ENCODE measurements around the gene OLIG1. TPM values are rescaled to one million over a fixed set of nuclear protein-coding genes. Genes with fewer than 3 reads are reported as not detected.

OLIG1 gene
- total RNA-seq, 1 experiment from 2014 or later = not detected

- no peak overlapping the region for H3K4me3 Mint-ChIP-seq (ENCODE audit: unreplicated experiment)
- H3K9me3 Mint-ChIP-seq (ENCODE audit: unreplicated experiment) = no peaks in the 10 kb centered on the region
- DNase-seq (ENCODE audit: unreplicated experiment) = no peak
- no TSS peak for BruUV-seq (replicated peaks)
- intact Hi-C loops (cut with micrococcal nuclease) = no loop called here
- TF ChIP-seq, protein P1, sequence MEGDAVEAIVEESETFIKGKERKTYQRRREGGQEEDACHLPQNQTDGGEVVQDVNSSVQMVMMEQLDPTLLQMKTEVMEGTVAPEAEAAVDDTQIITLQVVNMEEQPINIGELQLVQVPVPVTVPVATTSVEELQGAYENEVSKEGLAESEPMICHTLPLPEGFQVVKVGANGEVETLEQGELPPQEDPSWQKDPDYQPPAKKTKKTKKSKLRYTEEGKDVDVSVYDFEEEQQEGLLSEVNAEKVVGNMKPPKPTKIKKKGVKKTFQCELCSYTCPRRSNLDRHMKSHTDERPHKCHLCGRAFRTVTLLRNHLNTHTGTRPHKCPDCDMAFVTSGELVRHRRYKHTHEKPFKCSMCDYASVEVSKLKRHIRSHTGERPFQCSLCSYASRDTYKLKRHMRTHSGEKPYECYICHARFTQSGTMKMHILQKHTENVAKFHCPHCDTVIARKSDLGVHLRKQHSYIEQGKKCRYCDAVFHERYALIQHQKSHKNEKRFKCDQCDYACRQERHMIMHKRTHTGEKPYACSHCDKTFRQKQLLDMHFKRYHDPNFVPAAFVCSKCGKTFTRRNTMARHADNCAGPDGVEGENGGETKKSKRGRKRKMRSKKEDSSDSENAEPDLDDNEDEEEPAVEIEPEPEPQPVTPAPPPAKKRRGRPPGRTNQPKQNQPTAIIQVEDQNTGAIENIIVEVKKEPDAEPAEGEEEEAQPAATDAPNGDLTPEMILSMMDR (IDR thresholded peaks at IDR 0.05; ENCODE audit: unreplicated experiment) = no peak
- no peak overlapping the region for H3K27ac Mint-ChIP-seq (ENCODE audit: low read depth, unreplicated experiment)
- H3K27me3 Mint-ChIP-seq (ENCODE audit: insufficient read depth, unreplicated experiment) = peaks cover 94% of the 10 kb centered on the region
- H3K4me1 Mint-ChIP-seq (ENCODE audit: insufficient read depth, unreplicated experiment) = peaks cover under 1% of the 10 kb centered on the region
- CTCF ChIA-PET = no interaction called here
- POLR2A ChIA-PET = no interaction called here
- H3K36me3 Mint-ChIP-seq (ENCODE audit: insufficient read depth, unreplicated experiment) = peaks cover 4% of the 10 kb centered on the region
Observed at GRCh38 chr21:33027401-33028286, 42.3 kb upstream of the OLIG1 start.

GRCh38 chr21:33028287-33028670 is 41.7 kb upstream of the OLIG1 start:
- H3K9me3 Mint-ChIP-seq (ENCODE audit: unreplicated experiment) = no peaks in the 10 kb centered on the region
- no peak for DNase-seq (ENCODE audit: unreplicated experiment)
- TF ChIP-seq, protein P1 (IDR thresholded peaks at IDR 0.05; ENCODE audit: unreplicated experiment) = no peak
- no peak overlapping the region for H3K27ac Mint-ChIP-seq (ENCODE audit: low read depth, unreplicated experiment)
- no peaks in the 10 kb centered on the region for H3K4me1 Mint-ChIP-seq (ENCODE audit: insufficient read depth, unreplicated experiment)
- no peak overlapping the region for H3K4me3 Mint-ChIP-seq (ENCODE audit: unreplicated experiment)
- H3K36me3 Mint-ChIP-seq (ENCODE audit: insufficient read depth, unreplicated experiment) = peaks cover 4% of the 10 kb centered on the region
- POLR2A ChIA-PET = interaction anchor here (1.1 kb wide), 1 partner anchor 49 kb away, joined by 3 read pairs; no protein-coding TSS in a partner anchor
- CTCF ChIA-PET = interaction anchor here (0.7 kb wide), 1 partner anchor 34 kb away, joined by 3 read pairs; no protein-coding TSS in a partner anchor
- H3K27me3 Mint-ChIP-seq (ENCODE audit: insufficient read depth, unreplicated experiment) = peaks cover 94% of the 10 kb centered on the region
- BruUV-seq (replicated peaks) = no TSS peak
- intact Hi-C loops (cut with micrococcal nuclease) = no loop called here

DNA sequence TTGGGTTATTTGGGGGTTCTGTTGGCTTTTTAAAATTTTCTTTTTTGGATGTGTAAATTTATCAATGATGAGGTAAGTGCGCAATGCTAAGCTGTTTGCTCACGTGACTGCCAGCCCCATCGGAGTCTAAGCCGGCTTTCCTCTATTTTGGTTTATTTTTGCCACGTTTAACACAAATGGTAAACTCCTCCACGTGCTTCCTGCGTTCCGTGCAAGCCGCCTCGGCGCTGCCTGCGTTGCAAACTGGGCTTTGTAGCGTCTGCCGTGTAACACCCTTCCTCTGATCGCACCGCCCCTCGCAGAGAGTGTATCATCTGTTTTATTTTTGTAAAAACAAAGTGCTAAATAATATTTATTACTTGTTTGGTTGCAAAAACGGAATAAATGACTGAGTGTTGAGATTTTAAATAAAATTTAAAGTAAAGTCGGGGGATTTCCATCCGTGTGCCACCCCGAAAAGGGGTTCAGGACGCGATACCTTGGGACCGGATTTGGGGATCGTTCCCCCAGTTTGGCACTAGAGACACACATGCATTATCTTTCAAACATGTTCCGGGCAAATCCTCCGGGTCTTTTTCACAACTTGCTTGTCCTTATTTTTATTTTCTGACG is 41.1 kb upstream of the OLIG1 start:
- TF ChIP-seq, protein P1 (IDR thresholded peaks at IDR 0.05; ENCODE audit: unreplicated experiment) = no peak
- Mint-ChIP-seq H3K4me3 (ENCODE audit: unreplicated experiment) (no peak overlapping the region), H3K4me1 (ENCODE audit: insufficient read depth, unreplicated experiment) (no peaks in the 10 kb centered on the region), H3K27me3 (ENCODE audit: insufficient read depth, unreplicated experiment) (peaks cover 94% of the 10 kb centered on the region), H3K27ac (ENCODE audit: low read depth, unreplicated experiment) (no peak overlapping the region), H3K9me3 (ENCODE audit: unreplicated experiment) (no peaks in the 10 kb centered on the region), H3K36me3 (ENCODE audit: insufficient read depth, unreplicated experiment) (peaks cover 4% of the 10 kb centered on the region)
- ChIA-PET CTCF (interaction anchor here (0.6 to 0.7 kb wide), 2 partner anchors 35 to 423 kb away, joined by 3 to 5 read pairs; no protein-coding TSS in a partner anchor), POLR2A (interaction anchor here (1.1 kb wide), 1 partner anchor 48 kb away, joined by 3 read pairs; no protein-coding TSS in a partner anchor)
- no peak for DNase-seq (ENCODE audit: unreplicated experiment)
- no TSS peak for BruUV-seq (replicated peaks)
- intact Hi-C loops (cut with micrococcal nuclease) = no loop called here

DNA sequence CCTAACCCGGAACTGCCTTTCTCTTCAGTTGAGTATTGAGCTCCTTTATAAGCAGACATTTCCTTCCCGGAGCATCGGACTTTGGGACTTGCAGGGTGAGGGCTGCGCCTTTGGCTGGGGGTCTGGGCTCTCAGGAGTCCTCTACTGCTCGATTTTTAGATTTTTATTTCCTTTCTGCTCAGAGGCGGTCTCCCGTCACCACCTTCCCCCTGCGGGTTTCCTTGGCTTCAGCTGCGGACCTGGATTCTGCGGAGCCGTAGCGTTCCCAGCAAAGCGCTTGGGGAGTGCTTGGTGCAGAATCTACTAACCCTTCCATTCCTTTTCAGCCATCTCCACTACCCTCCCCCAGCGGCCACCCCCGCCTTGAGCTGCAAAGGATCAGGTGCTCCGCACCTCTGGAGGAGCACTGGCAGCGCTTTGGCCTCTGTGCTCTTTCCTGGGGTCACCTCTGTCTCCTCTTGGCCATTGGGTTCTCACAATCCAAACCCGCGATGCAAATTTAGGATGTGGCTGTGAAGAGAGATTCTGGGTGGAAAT is 40.5 kb upstream of the OLIG1 start:
- ChIA-PET CTCF (interaction anchor here (0.6 kb wide), 1 partner anchor 423 kb away, joined by 5 read pairs; no protein-coding TSS in a partner anchor), POLR2A (interaction anchor here (1.1 kb wide), 1 partner anchor 48 kb away, joined by 3 read pairs; no protein-coding TSS in a partner anchor)
- intact Hi-C loops (cut with micrococcal nuclease) = no loop called here
- Mint-ChIP-seq H3K9me3 (ENCODE audit: unreplicated experiment) (no peaks in the 10 kb centered on the region), H3K27me3 (ENCODE audit: insufficient read depth, unreplicated experiment) (peaks cover 94% of the 10 kb centered on the region), H3K4me1 (ENCODE audit: insufficient read depth, unreplicated experiment) (no peaks in the 10 kb centered on the region), H3K4me3 (ENCODE audit: unreplicated experiment) (no peak overlapping the region), H3K27ac (ENCODE audit: low read depth, unreplicated experiment) (no peak overlapping the region), H3K36me3 (ENCODE audit: insufficient read depth, unreplicated experiment) (peaks cover 4% of the 10 kb centered on the region)
- BruUV-seq (replicated peaks) = no TSS peak
- TF ChIP-seq, protein P1 (IDR thresholded peaks at IDR 0.05; ENCODE audit: unreplicated experiment) = no peak
- DNase-seq (ENCODE audit: unreplicated experiment) = no peak

Measured in MCF 10A (cell line).